LNCAP (cell line): ENCODE results near the gene LCLAT1.

Experiments used
- CTCF ChIP-seq: fragments of 450-650 bp; IDR thresholded peaks from 2 replicates; pipeline ENCODE4 v1.5.1; 2017; ENCODE audit warnings: mild to moderate bottlenecking

The LCLAT1 gene

DNA sequence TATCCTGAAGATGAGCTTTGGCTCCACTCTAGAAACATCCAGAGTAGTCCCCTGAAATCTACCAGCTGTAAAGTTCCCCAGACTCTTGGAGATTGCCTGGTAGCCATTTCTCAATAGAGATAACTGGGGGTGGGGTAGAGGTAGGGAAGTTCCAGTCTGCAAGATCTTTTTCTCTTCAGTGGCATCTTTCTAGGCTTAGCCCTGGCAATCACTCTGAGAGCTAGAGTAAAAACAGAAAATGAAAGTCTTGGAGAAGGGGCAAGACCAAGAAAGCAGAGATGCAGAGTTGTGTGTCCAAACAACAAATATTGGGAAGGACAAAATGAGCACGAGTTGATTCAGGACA, 41.8 kb upstream of the LCLAT1 start:
- no peak for TF ChIP-seq CTCF

- TF ChIP-seq CTCF = no peak
Measured at GRCh38 chr2:30406853-30407252, 40.2 kb upstream of the LCLAT1 start.

GRCh38 chr2:30408961-30409387, 38.1 kb upstream of the LCLAT1 start:
- no peak for TF ChIP-seq CTCF

DNA sequence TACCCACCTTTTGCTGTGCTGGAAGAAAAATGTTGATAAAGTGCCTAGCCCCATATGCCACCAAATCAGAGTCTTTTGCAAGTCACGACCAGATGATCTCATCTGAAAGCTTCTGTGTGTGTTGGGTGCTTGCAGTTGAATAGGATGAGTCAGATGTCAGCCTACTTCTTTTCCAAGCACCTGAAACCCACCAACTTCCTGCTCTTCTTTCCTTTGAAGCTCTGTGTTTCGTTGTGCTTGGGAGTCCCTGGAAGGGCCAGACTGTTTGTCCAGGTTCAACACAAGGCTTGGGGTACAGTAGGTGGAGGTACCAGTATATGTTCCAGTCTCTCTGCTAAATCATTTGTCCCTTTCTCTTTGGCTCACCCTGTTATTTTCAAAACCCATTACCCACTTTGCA, 36.8 kb upstream of the LCLAT1 start:
- TF ChIP-seq CTCF = no peak

DNA sequence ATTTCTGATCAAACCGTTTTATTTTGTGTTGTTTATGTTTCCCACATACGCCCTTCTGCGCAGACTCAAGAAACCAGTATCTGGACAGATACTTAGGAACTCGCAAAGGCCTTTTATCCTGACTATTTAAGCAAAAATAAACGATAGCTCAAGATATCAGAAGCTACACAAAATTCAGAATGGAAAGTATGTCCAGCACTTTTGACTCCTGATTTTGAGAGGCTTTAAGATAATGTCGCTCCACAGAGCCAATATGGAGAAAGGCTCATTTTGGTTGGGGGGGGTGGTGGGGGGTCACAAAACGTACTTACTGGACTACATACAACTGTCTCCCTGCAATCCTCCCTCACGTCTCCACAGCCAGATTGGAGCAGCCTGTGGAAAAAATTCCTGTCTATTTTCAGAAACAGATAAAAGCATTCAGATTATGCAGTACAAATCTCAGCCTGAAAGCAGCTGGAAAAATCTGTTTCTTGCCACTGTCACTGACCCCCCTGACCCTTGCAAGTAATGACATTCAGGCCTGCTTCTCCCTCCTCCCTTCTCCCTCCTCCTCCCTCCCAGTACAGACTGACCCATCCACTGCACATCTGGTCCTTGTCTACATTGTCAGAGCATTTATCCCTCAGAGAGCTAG, 34.9 kb upstream of the LCLAT1 start:
- no peak for TF ChIP-seq CTCF

- TF ChIP-seq CTCF = no peak
Measured at GRCh38 chr2:30412684-30413570, 34.1 kb upstream of the LCLAT1 start.

DNA sequence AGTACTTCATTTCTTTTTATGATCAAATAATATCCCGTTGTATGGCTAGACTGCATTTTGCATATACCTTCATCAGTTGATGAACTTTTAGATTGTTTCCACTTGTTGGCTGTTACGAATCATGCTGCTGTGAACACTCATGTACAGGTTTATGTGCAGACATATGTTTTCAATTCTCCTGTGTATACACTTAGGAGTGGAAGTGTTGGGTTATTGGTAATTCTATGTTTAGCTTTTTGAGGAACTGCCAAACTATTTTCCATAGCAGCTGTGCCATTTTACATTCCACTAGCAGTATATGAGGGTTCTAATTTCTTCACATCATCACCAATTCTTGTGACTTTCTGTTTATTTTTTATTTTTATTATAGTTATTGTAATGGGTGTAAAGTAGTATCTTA, 32.1 kb upstream of the LCLAT1 start:
- TF ChIP-seq CTCF = no peak
